Activated naive CD4-positive, alpha-beta T cell treated with anti-CD3 and anti-CD28 coated beads for 36 hours (primary cell): ENCODE results near the gene PDS5B. TPM values are rescaled to one million over a fixed set of nuclear protein-coding genes. Genes with fewer than 3 reads are reported as not detected.
"Not testable (repeated sequence)": the region's sequence is repeated elsewhere in the genome, so short reads cannot be mapped to it uniquely, and the experiment has no call there.

ENCODE experiments used
- CTCF ChIA-PET: fragments of 350-600 bp; sonication (Branson Sonifier 250); formaldehyde crosslinking; loops from one replicate; lab custom pipeline; 2021; ENCODE audit warnings: antibody characterized with exemption; lab: Charles Lee
- DNase-seq: peaks from one replicate; pipeline ENCODE4 v3.0.0-alpha.2; 2020
- H3K27ac Mint-ChIP-seq: one replicate; pipeline ENCODE4 v1.8.0; 2021; ENCODE audit warnings: mild to moderate bottlenecking, mixed read lengths
- H3K27me3 Mint-ChIP-seq: one replicate; pipeline ENCODE4 v1.8.0; 2021; ENCODE audit warnings: low read depth, mixed read lengths
- H3K36me3 Mint-ChIP-seq: one replicate; pipeline ENCODE4 v1.8.0; 2021; ENCODE audit warnings: low read depth, mixed read lengths
- H3K4me1 Mint-ChIP-seq: one replicate; pipeline ENCODE4 v1.8.0; 2021; ENCODE audit warnings: low read depth, mixed read lengths
- H3K4me3 Mint-ChIP-seq: one replicate; pipeline ENCODE4 v1.8.0; 2021; ENCODE audit warnings: mild to moderate bottlenecking, moderate library complexity, mixed read lengths
- H3K9me3 Mint-ChIP-seq: one replicate; pipeline ENCODE4 v1.8.0; 2021; ENCODE audit warnings: mixed read lengths
- intact Hi-C: fragments of 100-400 bp; cut with micrococcal nuclease; formaldehyde crosslinking; loops from one replicate; pipeline ENCODE4 v1.15.1; 2023
- total RNA-seq, 2 experiments: library from RNA; stranded (reverse); gene quantifications; one replicate each; pipeline ENCODE4 v1.2.3, GENCODE V29; 2021

The PDS5B gene
- total RNA-seq, 2 experiments from 2014 or later = 48.0 to 51.6 TPM

GRCh38 chr13:32695602-32696250, 109.5 kb downstream of the PDS5B start:
- H3K4me3 Mint-ChIP-seq = no peak overlapping the region
- peaks cover 13% of the 10 kb centered on the region for H3K36me3 Mint-ChIP-seq
- intact Hi-C loops = no loop called here
- CTCF ChIA-PET = interaction anchor here (1.2 to 1.8 kb wide), 2 partner anchors 27 to 45 kb away, joined by 4 to 8 read pairs; no protein-coding TSS in a partner anchor
- no peak for DNase-seq
- peaks cover 2% of the 10 kb centered on the region for H3K4me1 Mint-ChIP-seq
- H3K9me3 Mint-ChIP-seq = no peaks in the 10 kb centered on the region
- H3K27me3 Mint-ChIP-seq = no peaks in the 10 kb centered on the region
- no peak overlapping the region for H3K27ac Mint-ChIP-seq

GRCh38 chr13:32707471-32707870, 121.2 kb downstream of the PDS5B start:
- Mint-ChIP-seq H3K27ac (no peak overlapping the region), H3K4me1 (peaks cover 7% of the 10 kb centered on the region), H3K9me3 (peaks cover 2% of the 10 kb centered on the region), H3K27me3 (no peaks in the 10 kb centered on the region), H3K4me3 (no peak overlapping the region), H3K36me3 (peaks cover 32% of the 10 kb centered on the region)
- no peak for DNase-seq
- intact Hi-C loops = no loop called here
- CTCF ChIA-PET = no interaction called here

GRCh38 chr13:32713397-32713796, 127.1 kb downstream of the PDS5B start:
- intact Hi-C loops = no loop called here
- no peak for DNase-seq
- CTCF ChIA-PET = interaction anchor here (0.5 kb wide), 1 partner anchor 134 kb away, joined by 3 read pairs; no protein-coding TSS in a partner anchor
- no peaks in the 10 kb centered on the region for H3K27me3 Mint-ChIP-seq
- H3K4me1 Mint-ChIP-seq = no peaks in the 10 kb centered on the region
- H3K4me3 Mint-ChIP-seq = no peak overlapping the region
- no peak overlapping the region for H3K27ac Mint-ChIP-seq
- peaks cover 49% of the 10 kb centered on the region for H3K36me3 Mint-ChIP-seq
- peaks cover 19% of the 10 kb centered on the region for H3K9me3 Mint-ChIP-seq

GRCh38 chr13:32716201-32716600, 129.9 kb downstream of the PDS5B start:
- H3K4me1 Mint-ChIP-seq, intact Hi-C loops, H3K4me3 Mint-ChIP-seq, H3K27me3 Mint-ChIP-seq, H3K27ac Mint-ChIP-seq, DNase-seq, CTCF ChIA-PET: not testable (repeated sequence)
- Mint-ChIP-seq H3K9me3 (peaks cover 19% of the 10 kb centered on the region), H3K36me3 (peaks cover 46% of the 10 kb centered on the region)

- Mint-ChIP-seq H3K27me3 (no peaks in the 10 kb centered on the region), H3K27ac (no peak overlapping the region), H3K4me3 (no peak overlapping the region), H3K9me3 (no peaks in the 10 kb centered on the region), H3K4me1 (peaks cover 13% of the 10 kb centered on the region), H3K36me3 (peaks cover 37% of the 10 kb centered on the region)
- CTCF ChIA-PET = no interaction called here
- intact Hi-C loops = no loop called here
- DNase-seq = no peak
Observed at GRCh38 chr13:32720026-32720425, 133.8 kb downstream of the PDS5B start.

GRCh38 chr13:32721131-32722034, 135.1 kb downstream of the PDS5B start:
- H3K4me1 Mint-ChIP-seq = peaks cover 13% of the 10 kb centered on the region
- H3K27ac Mint-ChIP-seq, CTCF ChIA-PET, intact Hi-C loops, H3K9me3 Mint-ChIP-seq, H3K27me3 Mint-ChIP-seq, DNase-seq, H3K4me3 Mint-ChIP-seq: not testable (repeated sequence)
- H3K36me3 Mint-ChIP-seq = peaks cover 35% of the 10 kb centered on the region

GRCh38 chr13:32722340-32722739, 136.1 kb downstream of the PDS5B start:
- Mint-ChIP-seq H3K4me3 (no peak overlapping the region), H3K27ac (no peak overlapping the region), H3K9me3 (no peaks in the 10 kb centered on the region), H3K36me3 (peaks cover 35% of the 10 kb centered on the region), H3K27me3 (no peaks in the 10 kb centered on the region), H3K4me1 (peaks cover 13% of the 10 kb centered on the region)
- CTCF ChIA-PET = interaction anchor here (0.9 kb wide), 1 partner anchor 141 kb away, joined by 3 read pairs; no protein-coding TSS in a partner anchor
- no peak for DNase-seq
- intact Hi-C loops = no loop called here

GRCh38 chr13:32723987-32724386, 137.7 kb downstream of the PDS5B start:
- Mint-ChIP-seq H3K27me3 (no peaks in the 10 kb centered on the region), H3K4me1 (peaks cover 13% of the 10 kb centered on the region), H3K9me3 (no peaks in the 10 kb centered on the region), H3K27ac (no peak overlapping the region), H3K36me3 (peaks cover 37% of the 10 kb centered on the region), H3K4me3 (no peak overlapping the region)
- intact Hi-C loops = no loop called here
- DNase-seq = no peak
- CTCF ChIA-PET = interaction anchor here (0.6 to 0.8 kb wide), 2 partner anchors 65 to 90 kb away, joined by 3 read pairs; no protein-coding TSS in a partner anchor

- H3K27me3 Mint-ChIP-seq = no peaks in the 10 kb centered on the region
- H3K36me3 Mint-ChIP-seq = peaks cover 41% of the 10 kb centered on the region
- intact Hi-C loops = no loop called here
- peaks cover 6% of the 10 kb centered on the region for H3K9me3 Mint-ChIP-seq
- CTCF ChIA-PET = no interaction called here
- peaks cover 28% of the 10 kb centered on the region for H3K4me1 Mint-ChIP-seq
- H3K27ac Mint-ChIP-seq = no peak overlapping the region
- no peak for DNase-seq
- no peak overlapping the region for H3K4me3 Mint-ChIP-seq
Observed at GRCh38 chr13:32726374-32727037, 140.3 kb downstream of the PDS5B start.

GRCh38 chr13:32728327-32728726, 142.1 kb downstream of the PDS5B start:
- H3K27ac Mint-ChIP-seq = no peak overlapping the region
- CTCF ChIA-PET = interaction anchor here (0.6 to 0.7 kb wide), 2 partner anchors 204 to 271 kb away, joined by 3 to 7 read pairs; no protein-coding TSS in a partner anchor
- peaks cover 6% of the 10 kb centered on the region for H3K9me3 Mint-ChIP-seq
- H3K4me3 Mint-ChIP-seq = no peak overlapping the region
- no peaks in the 10 kb centered on the region for H3K27me3 Mint-ChIP-seq
- H3K4me1 Mint-ChIP-seq = peaks cover 30% of the 10 kb centered on the region
- peaks cover 31% of the 10 kb centered on the region for H3K36me3 Mint-ChIP-seq
- intact Hi-C loops = no loop called here
- DNase-seq = no peak

- H3K27ac Mint-ChIP-seq, H3K4me3 Mint-ChIP-seq, DNase-seq, H3K9me3 Mint-ChIP-seq, CTCF ChIA-PET, H3K27me3 Mint-ChIP-seq, intact Hi-C loops: not testable (repeated sequence)
- Mint-ChIP-seq H3K4me1 (peaks cover 30% of the 10 kb centered on the region), H3K36me3 (peaks cover 27% of the 10 kb centered on the region)
Observed at GRCh38 chr13:32729097-32729496, 142.8 kb downstream of the PDS5B start.

GRCh38 chr13:32731074-32731473, 144.8 kb downstream of the PDS5B start:
- Mint-ChIP-seq H3K27ac (no peak overlapping the region), H3K36me3 (peaks cover 19% of the 10 kb centered on the region), H3K4me3 (no peak overlapping the region), H3K9me3 (peaks cover 6% of the 10 kb centered on the region), H3K27me3 (no peaks in the 10 kb centered on the region), H3K4me1 (peaks cover 41% of the 10 kb centered on the region)
- CTCF ChIA-PET = no interaction called here
- no peak for DNase-seq
- intact Hi-C loops = no loop called here
